DMS153 treated with DMSO at 0.1 percent for 48 hours (cell line): ENCODE measurements around the gene ALK.

ENCODE experiments used
- DNase-seq: peaks from one replicate; lab custom pipeline; 2025; ENCODE audit not compliant: unreplicated experiment; lab: John Stamatoyannopoulos, UW

Gene ALK

DNA sequence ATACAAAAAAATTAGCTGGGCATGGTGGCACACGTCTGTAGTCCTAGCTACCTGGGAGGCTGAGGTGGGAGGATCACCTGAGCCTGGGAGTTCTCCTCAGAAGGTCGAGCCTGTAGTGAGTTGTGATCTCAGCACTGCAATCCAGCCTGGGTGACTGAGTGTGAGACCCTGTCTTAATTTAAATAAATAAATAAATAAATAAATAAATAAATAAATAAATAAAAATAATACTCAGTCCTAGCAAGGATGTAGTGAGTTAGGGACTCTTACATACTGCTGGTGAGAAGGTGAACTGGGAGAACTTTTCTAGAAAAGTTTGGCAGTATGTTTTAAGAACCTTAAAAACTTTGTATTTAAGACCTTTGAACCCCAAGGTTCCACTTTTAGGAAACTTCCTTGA lies 576.1 kb downstream of the ALK start:
- DNase-seq, result no peak

DNA sequence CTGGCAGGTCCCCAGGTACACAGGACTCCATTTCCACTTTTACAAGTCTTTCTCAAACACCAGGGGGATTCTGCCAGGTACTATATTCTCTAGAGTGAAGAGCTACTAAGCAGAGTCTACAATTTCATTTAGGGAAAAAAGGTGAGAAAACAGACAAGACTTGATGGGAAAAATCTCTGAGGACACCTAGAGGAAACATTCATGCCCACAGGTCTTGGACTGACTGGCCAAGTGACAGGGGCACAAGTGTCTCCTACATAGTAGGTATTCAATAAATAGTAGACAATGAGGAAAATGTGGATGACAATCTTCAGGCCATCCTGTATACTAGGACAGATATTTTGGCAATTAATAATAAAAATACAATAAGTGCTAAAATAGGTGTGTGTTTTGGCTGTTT lies 577.6 kb downstream of the ALK start:
- no peak for DNase-seq

DNA sequence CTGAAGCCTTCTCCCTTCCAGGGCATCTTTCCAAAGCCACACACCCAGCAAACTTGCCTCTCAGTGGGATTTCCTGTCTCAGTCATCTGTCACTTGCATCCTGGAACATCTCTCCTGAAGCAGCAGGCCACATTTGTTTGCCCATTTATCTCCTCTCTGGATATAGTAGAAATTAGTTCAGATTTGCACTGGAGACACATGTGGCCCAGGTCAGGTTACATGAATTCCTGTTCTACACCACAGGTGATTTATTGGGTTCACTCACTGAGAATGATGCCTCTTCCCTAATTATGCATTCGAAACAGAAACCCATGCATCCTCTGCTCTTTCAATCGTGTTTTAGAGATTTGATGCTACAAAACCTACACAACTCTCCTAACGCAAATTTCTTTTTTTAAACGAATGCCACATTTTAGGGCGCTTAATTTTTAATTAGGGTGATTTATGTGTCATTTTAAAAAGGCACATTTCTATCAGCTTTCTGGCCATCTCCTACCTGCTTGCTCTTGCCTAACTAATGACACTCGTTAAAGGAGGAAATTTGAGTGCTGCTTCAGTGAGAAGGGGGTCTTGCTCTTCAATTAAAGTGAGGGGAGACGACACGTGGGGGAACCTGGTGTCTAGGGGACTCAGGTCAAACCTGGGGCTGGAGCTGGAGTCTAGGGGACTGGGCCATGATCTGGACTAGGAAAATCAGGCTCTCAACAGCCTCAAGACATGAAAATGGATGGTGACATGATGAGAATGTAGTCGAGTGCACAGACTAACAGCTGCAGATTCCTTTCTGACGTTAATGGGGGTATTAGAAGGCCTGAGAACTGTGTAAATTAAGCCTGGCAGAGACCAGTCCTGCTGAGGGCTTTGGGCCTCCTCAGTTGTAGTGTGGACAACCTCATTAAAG lies 584.8 kb downstream of the ALK start:
- no peak for DNase-seq

DNA sequence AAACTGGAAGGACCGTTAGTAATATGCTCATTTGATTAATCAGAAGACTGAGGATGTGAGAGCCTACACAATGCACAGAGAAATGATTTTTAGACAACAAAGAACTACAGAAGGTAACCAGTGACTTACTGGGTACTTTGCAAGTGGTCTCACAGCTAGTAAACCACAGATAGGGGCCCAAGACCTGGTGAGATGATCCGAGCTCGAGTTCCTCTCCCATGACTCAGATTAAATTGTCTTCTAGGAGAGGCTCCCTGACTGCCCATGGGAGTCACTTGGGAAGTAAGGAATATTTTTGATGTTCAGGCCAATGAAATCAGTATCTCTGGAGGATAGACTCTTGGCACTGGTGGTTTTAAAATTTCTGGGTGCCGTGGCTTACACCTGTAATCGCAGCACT lies 586.0 kb downstream of the ALK start:
- no peak for DNase-seq

DNA sequence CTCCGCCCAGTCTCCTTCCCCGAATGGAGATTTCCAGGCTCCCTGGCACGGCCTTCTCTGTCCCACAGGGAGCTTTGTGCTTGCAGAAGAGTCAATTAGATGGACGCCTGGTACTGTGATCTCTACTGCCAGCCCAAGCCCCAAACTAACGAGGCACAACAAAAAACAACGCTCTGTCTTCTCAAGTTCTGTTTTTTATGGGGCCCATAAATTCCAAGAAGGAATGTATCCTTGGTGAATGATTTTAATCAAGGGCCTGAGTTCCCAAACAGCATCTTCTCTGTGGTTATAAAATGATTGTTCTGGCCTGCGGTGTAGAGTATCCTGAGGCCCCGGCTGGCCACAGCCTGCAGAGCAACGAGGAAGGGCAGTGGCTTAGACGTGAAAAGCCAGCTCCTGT lies 586.7 kb downstream of the ALK start:
- DNase-seq, result no peak

DNA sequence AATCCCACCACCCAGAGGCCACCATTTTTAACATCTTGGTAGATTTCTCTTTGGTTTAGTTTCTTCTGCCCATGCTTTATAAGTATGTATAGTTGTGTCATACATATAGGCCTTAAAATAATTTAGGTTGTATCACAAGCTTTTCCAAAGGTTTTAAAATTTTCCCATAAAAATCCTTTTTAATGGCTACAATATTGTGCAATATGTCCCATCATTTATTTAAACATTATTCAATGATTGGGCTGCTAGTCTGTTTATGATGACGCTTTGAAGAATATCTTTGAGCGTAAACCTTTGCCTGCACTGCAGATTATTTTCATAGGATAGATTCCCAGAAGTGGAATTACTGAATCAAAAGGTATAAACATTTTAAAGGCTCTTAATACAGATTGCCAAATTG lies 588.8 kb downstream of the ALK start:
- DNase-seq, result no peak

DNA sequence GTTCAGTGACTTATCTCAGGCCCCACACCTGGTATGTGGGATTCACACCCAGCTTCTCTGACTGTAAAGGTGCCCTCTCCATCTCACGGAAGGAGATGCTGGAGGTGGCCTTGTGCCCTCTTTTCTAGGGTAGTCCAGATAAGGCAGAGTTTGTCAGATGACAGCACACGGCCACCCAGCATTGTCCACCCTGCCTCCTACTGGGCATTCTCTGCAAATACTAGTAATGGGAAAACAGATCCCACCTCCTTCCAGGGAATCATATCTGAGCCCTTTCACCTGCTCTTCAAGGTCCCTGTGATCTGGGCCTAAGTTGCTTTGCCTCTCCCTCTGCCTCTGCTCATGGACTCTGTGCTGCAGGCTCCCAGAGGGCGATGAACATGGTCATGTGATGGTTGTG lies 591.5 kb downstream of the ALK start:
- no peak for DNase-seq

DNA sequence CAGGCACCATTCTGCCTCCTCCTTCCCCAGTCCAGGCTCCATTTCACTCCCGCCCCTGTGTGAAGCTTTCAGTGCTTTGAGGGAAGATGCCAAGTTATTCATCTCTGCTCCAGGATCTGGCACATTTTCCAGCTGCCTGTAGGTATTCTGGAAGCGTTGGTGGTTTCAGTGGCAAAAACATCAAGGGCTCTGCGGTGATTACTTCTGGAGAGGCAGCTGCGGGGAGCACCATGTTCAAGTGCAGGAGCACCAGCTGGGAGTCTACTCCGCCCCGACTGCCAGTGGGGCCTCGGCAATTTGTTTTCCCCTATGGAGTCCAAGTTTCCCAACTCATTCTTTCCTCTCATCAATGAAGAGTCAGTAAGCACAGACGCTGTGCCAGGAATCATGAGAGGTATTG lies 594.5 kb downstream of the ALK start:
- no peak for DNase-seq

DNA sequence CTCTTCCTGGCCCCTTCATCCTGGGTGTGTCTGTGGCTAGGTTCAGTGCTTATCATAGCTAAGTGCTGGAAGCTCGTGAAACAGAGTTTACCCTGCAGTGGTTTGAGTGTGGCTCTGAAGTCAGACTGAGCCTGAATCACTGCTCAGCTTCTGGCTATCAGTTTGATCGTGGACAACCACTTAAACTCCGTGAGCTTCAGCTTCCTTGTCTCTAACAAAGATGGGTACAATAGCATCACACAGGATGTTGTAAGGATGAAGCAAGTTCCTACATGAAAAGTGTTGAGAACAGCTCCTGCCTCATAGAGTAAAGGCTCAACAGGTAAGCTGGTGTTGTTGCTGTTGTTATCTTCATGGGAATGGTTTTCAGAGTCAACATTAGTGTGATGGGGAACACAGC lies 595.8 kb downstream of the ALK start:
- DNase-seq, result no peak

DNA sequence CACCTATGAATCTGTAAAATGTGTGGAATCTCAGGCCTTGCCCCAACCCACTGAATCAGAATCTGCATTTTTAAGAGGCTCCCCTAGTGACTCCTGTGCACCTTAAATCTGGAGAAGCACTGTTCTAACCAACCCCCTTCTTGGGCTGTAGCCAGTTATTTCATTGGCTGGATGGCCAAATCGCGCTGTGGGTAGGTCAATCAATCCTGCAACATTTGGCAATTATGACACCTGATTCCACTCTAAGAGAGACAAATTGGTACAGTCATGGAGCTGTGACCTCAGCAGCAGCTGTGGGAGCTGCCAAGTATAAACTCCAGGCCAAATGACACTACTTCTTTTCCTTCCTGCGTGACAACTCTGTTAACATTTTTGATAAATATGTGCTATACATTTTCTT lies 597.4 kb downstream of the ALK start:
- no peak for DNase-seq

DNA sequence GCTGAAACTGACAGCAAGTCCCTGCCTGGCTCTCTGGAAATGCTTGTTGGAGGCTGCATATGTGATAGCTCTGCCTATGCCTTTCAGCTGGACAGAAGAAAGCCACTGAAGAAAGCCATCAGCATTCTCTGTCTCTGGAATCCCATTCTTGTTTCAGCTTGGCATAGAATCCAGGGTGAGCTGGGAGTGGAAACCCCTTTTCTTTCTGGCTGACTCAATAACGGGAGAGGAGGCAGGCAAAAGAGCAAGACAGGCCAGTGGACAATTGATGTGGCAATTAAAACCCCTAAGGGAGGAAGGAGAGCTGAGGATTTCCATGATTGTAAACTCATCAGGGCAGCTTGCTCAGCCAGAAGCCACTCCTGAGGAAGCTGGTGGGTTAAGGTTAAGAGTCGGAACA lies 598.1 kb downstream of the ALK start:
- no peak for DNase-seq

DNA sequence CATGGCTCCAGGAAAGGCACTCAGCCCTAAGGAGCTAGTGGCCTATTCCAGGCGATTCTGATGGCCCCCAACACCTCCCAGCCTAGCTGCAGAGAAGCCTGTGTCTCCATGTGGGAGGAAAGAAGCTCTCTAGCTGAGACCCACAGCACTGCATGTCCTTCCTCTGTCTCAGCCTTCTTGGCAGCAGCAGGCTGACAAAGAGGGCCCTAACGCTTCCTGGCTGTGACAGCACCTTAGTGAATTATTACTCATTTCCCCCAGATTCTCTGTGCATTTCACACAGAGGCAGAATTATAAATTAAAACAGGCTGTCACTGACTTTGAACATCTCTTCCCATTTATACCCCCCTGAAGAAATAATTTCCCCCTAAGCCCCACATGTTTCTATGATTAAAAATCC lies 599.4 kb downstream of the ALK start:
- DNase-seq, result no peak

DNA sequence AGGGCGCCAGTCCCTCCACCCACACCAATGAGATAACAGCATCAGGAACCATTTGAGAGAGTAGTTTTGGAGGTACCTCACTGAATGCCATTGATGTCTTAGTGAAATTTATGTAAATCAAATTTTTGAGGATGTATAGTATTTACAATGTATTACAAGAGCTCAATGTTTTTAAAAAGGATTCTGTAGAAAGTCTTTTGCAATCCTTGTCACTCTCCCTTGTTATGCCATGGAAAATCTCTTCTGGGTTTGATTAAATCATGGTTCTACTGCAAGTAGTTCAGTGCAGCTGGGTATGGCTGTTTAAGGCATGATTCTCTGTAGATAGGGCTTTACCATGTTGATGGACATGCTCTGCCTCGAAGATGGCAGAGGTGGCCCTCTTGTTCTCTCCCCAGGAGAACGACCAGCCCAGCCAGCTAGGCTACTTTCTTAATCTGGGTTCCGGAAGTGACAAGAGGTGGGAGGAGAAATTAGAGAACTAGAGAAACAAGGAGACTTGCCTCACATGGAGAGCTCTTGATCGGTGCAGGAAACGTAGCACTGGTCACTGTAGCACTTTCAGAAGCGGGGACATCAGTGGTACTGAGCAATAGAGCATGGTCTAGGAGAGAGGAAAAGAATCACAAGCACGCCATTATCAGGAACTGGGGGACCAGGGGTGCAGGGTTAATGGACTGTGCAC lies 603.4 kb downstream of the ALK start:
- no peak for DNase-seq

DNA sequence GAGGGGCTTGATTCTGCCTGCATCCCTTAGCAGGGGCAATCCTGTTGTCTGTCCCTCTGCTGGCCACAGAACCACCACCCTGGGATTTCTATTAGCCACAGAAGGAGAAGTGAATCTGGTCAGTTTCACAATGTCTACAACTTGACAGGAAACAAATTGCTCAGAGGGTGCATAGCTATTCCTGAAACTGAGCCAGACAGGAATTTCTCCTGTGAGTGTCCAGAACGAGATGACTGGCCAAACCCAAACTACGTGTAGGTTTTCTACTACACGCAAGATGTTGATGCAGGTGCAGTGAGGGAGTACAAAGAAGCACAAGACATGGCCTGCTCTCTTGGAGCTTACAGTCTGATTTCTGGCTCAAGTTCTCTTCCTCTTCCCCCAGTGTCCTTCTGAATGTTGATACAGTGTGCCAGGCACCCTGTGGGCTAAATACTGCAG lies 604.3 kb downstream of the ALK start:
- DNase-seq, result no peak

DNA sequence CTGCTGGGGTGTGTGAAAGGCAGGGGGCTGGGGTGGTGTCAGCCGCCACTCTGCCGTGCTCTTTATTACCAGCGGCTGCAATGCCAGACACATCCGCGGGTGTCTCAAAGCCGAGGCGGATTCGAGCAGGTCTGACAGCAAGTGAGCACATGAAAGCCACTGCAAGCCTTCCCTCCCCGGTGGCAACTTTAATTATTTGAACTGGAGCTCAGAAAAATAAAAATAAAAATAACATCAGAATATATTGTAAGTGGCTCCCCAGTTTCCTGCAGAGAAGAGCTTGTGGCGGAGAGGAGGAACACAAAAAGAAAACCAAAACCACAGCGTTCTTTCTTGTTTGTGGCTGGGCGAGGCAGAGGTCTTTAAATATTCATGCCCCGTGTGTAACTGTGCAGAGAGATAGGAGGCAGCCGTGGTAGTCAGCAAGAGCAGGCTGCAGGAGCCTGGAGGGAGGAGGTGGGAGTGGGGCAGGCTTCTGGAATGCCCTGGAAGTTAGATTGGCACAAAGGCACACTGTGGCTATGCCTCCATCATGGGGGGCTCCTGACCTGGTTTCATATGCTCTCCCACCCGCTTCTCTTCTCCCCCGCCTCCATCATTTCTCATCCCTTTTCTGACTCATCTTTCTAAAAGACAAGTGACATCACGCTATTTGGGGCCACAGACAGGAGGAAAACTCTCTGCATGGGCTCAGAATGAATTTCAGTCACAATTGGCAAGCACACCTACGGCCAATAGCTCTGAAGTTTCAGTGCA lies 606.4 kb downstream of the ALK start:
- DNase-seq, result peak; percentile 14

DNA sequence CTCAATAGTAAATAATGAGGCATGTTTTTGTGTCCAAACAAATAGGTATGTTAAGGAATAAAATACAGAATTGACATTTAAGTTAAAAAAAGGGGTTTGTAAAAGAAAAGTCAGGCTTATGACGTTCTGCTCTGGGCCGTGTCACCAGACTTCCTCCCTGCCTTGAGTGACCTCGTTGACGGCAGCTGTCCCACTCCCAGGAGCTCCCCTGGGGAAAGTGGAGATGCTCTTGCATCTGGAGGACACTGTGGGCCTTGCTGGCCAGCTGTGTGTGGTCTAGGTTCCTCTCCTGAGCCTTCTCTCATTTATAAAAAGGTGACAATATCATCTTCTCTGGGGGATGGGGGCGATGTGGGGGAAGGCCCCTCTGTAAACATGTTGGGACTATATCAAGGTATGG lies 609.9 kb downstream of the ALK start:
- DNase-seq, result no peak

DNA sequence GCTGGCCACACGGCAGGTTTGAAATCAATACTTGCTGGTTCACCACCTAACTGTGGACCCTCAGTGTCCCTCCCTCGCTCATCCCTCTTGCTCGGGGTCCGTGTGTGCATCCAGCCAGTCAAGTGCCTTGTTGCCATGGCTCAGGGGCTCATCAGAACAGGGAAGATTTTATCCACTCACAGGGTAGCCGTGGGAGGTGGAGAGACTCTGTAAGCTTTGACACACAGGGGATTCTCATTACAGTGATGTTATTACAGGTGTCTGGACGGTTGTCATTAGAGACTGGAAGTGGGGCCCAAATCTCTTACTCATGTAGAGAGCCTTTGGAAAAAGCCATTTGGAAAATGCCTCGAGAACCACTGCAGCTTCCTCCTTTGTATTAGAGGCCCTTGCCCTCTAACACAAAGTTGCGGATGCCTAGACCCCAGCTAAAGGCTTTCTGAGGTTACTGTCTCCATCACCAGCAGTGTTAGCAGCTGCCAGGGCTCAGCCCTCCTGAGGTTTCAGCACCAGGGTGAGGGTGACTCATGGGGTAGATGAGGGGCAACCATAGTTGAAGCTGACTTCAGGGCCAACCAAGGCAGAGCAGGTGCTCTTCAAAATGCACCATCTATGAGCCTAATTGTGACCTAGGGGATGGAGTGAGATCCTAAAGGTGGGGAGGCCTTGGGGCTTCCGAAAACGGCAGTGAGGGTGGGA lies 610.6 kb downstream of the ALK start:
- DNase-seq, result no peak

DNA sequence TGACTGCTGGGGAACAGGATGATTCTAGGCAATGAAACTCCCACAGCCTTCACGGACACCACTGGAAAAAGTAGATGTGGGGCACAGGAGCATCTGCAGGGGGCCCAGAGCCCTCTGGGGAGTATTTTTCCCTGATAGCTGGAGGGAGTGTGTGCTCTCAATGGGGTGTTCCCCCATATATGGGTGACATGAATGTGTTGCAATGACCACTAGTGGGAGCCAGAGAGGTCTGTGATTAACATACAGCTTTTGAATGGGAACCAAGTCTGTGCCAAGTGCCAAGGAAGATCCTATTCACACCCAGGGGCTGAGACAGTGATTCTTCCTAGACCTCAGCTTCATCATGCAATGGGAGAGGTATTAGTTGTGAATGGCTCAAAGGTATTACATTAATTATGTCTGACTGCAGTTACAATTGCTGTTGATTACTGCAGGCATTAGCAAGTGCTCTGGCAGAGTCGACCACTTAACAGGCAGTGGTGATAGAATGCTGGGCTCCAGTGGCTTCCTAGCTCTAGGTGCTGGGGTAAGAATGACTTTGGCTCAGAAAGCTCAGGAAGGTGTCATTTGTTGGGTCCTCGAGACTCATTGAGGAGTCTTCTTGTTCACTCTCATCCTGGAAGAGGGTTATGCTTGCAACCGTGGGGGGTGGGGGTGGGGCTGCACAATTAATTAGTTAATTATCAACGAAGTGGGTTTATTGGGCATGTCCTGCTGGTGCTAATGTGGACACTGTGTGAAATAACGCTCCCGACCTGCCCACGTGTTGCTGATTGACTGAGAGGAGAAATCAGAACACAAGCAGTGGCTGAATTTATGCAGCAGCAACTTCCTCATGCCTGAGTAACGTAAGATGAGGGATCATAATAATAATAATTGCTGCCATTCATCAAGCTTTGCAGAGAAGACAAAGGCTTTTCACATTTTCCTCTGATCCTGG lies 612.0 kb downstream of the ALK start:
- DNase-seq, result peak; percentile 31

DNA sequence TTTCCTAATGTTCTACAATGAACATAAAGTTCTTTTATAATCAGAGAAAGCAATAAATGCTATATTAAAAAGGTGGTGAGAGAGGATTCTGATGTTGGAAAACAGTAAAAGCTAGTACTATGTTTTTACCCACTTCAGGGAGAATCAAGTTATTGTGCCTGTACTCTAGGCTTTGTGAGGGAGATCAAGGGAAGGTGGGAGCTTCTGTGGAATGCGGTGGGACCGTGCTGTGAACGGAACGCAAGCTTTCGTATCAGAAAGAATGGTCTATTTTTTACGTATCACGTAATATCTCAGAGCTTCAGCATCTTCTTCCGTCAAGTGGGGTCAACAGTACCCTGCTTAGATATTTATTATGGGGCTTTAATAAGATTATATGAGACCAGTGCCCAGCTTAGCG lies 613.0 kb downstream of the ALK start:
- no peak for DNase-seq

DNA sequence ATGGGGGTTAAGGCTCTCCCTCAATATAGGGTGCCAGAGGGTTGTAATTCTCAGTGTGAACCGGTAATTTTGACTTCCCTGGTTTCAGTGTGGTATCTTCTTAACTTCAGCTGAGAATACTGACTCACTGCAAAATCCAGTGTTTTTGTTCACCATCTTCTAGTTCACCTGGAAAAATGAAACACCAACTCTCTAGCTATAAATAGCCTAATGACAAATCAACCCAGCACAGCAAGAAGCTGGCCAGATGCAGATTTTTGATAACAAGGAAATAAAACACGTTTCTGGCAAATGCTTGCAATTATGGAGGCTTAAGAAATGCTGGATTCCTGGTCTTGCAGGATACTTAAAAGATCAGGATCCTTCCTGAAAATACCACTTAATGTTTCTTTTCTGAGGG lies 613.9 kb downstream of the ALK start:
- no peak for DNase-seq
